Motor neuron (in vitro differentiated cells): Measurements from ENCODE around the gene GTF3C4. TPM values are rescaled to one million over a fixed set of nuclear protein-coding genes. Genes with fewer than 3 reads are reported as not detected.
A peak's percentile ranks its signal among the peaks of the same experiment; 100 is the strongest.

Source experiments
- ATAC-seq, 8 experiments: fragments of 200-7000 bp; cut with Tn5 transposase; replicated peaks in 6 of 8; 2 replicates each; pipeline ENCODE4 v1.8.0; 2021; ENCODE audit warnings: mild to moderate bottlenecking in 8 of 8, moderate library complexity in 8 of 8
- H3K27ac ChIP-seq, 2 donors: fragments of 250-450 bp; sonication (Bioruptor Pico); 2 replicates each; pipeline ENCODE4 v1.9.0; 2021; ENCODE audit warnings: antibody characterized with exemption in 2 of 2, mild to moderate bottlenecking in 2 of 2, moderate library complexity in 1 of 2
- H3K4me1 ChIP-seq, 2 donors: fragments of 250-450 bp; sonication (Bioruptor Pico); replicated peaks in 1 of 2; 2 replicates each; pipeline ENCODE4 v1.6.1; 2021; ENCODE audit warnings: antibody characterized with exemption in 2 of 2, mild to moderate bottlenecking in 2 of 2, moderate library complexity in 1 of 2
- H3K4me3 ChIP-seq, 5 donors: fragments of 250-450 bp; sonication (Bioruptor Pico); 2 replicates each; pipeline ENCODE4 v1.9.0; 2021; ENCODE audit warnings: antibody characterized with exemption in 5 of 5, mild to moderate bottlenecking in 5 of 5, moderate library complexity in 4 of 5
- WGBS, 10 experiments: fragments of 450-650 bp; shearing (Covaris generic); methylation state at CpG; one replicate each; pipeline ENCODE4 v1.0.0; 2022; 5-methylcytosine and 5-hydroxymethylcytosine counted together
- in situ Hi-C, 9 experiments: fragments of 400-800 bp; cut with MboI; loops; one replicate each; pipeline ENCODE4 v1.15.0; 2021; ENCODE audit warnings: low sequenced_read_pairs in 9 of 9, low pct_unique_long_range_greater_than_20kb in 2 of 9; ENCODE audit not compliant: unreplicated experiment in 9 of 9
- total RNA-seq, 8 experiments: library from RNA; unstranded; fragments of 300-600 nt; gene quantifications; 2 replicates each; pipeline versions ENCODE4 v1.2.3 to v1.2.4, GENCODE V29; 2022

The GTF3C4 gene
- total RNA-seq, 8 experiments from 2014 or later, result 10.0 to 27.3 (median 16.2) TPM

GRCh38 chr9:132637351-132637750, 32.9 kb upstream of the GTF3C4 start:
- Histone ChIP-seq H3K4me3 (no peak overlapping the region), H3K4me1 (no peaks in the 10 kb centered on the region), H3K27ac (no peak overlapping the region)
- 73 to 100% (median 84%) methylated on average over 1 to 12 of the region's 12 CpGs; no CpG with 5 or more reads in 3 of the 10 experiments for WGBS, 10 experiments
- ATAC-seq, result peak in 2 of 8 experiments; percentile 76 to 98
- in situ Hi-C loops, result no loop called here

- Histone ChIP-seq H3K27ac (no peak overlapping the region), H3K4me1 (no peaks in the 10 kb centered on the region), H3K4me3 (no peak overlapping the region)
- in situ Hi-C loops, result no loop called here
- WGBS, 10 experiments, result 80 to 98% (median 94%) methylated on average over 1 to 12 of the region's 12 CpGs; no CpG with 5 or more reads in 1 of the 10 experiments
- ATAC-seq, result peak in 1 of 8 experiments; percentile 5
Observed at GRCh38 chr9:132637801-132638200, 32.5 kb upstream of the GTF3C4 start.

GRCh38 chr9:132638240-132638639, 32.0 kb upstream of the GTF3C4 start:
- Histone ChIP-seq H3K4me3 (no peak overlapping the region), H3K27ac (no peak overlapping the region), H3K4me1 (no peaks in the 10 kb centered on the region)
- in situ Hi-C loops, result no loop called here
- 65 to 100% (median 95%) methylated on average over 2 to 5 of the region's 5 CpGs; no CpG with 5 or more reads in 1 of the 10 experiments for WGBS, 10 experiments
- ATAC-seq, result no peak

- 50 to 100% (median 92%) methylated on average over 1 to 5 of the region's 5 CpGs for WGBS, 10 experiments
- H3K27ac ChIP-seq, result no peak overlapping the region
- H3K4me3 ChIP-seq, result no peak overlapping the region
- in situ Hi-C loops, result no loop called here
- ATAC-seq, result no peak
- H3K4me1 ChIP-seq, result no peaks in the 10 kb centered on the region
Observed at GRCh38 chr9:132639322-132639721, 30.9 kb upstream of the GTF3C4 start.

- in situ Hi-C loops, result no loop called here
- Histone ChIP-seq H3K27ac (no peak overlapping the region), H3K4me3 (no peak overlapping the region), H3K4me1 (no peaks in the 10 kb centered on the region)
- ATAC-seq, result no peak
- 86 to 100% (median 93%) methylated on average over 1 to 4 of the region's 4 CpGs; no CpG with 5 or more reads in 1 of the 10 experiments for WGBS, 10 experiments
Observed at GRCh38 chr9:132641216-132641615, 29.0 kb upstream of the GTF3C4 start.

GRCh38 chr9:132644251-132644650, 26.0 kb upstream of the GTF3C4 start:
- peak in 1 of 8 experiments; percentile 44 for ATAC-seq
- 85 to 100% (median 97%) methylated on average over 1 to 3 of the region's 3 CpGs; no CpG with 5 or more reads in 2 of the 10 experiments for WGBS, 10 experiments
- Histone ChIP-seq H3K27ac (no peak overlapping the region), H3K4me1 (no peaks in the 10 kb centered on the region), H3K4me3 (no peak overlapping the region)
- in situ Hi-C loops, result no loop called here

GRCh38 chr9:132645306-132645705, 25.0 kb upstream of the GTF3C4 start:
- 91 to 100% (median 98%) methylated on average over 2 to 7 of the region's 8 CpGs; no CpG with 5 or more reads in 3 of the 10 experiments for WGBS, 10 experiments
- no peak overlapping the region for H3K4me3 ChIP-seq
- no peak overlapping the region for H3K27ac ChIP-seq
- no peaks in the 10 kb centered on the region for H3K4me1 ChIP-seq
- no peak for ATAC-seq
- in situ Hi-C loops, result no loop called here

- Histone ChIP-seq H3K27ac (no peak overlapping the region), H3K4me1 (no peaks in the 10 kb centered on the region), H3K4me3 (no peak overlapping the region)
- 94 to 100% (median 96%) methylated on average over 3 to 13 of the region's 15 CpGs; no CpG with 5 or more reads in 4 of the 10 experiments for WGBS, 10 experiments
- ATAC-seq, result no peak
- in situ Hi-C loops, result no loop called here
Observed at GRCh38 chr9:132645711-132646110, 24.6 kb upstream of the GTF3C4 start.

- no peak for ATAC-seq
- H3K4me1 ChIP-seq, result no peaks in the 10 kb centered on the region
- 20 to 100% (median 96%) methylated on average over 1 to 5 of the region's 7 CpGs; no CpG with 5 or more reads in 2 of the 10 experiments for WGBS, 10 experiments
- in situ Hi-C loops, result no loop called here
- H3K4me3 ChIP-seq, result no peak overlapping the region
- H3K27ac ChIP-seq, result no peak overlapping the region
Observed at GRCh38 chr9:132646726-132647125, 23.5 kb upstream of the GTF3C4 start.

GRCh38 chr9:132647355-132647754, 22.9 kb upstream of the GTF3C4 start:
- in situ Hi-C loops, result no loop called here
- ATAC-seq, result peak in 2 of 8 experiments; percentile 98
- H3K27ac ChIP-seq, result no peak overlapping the region
- H3K4me1 ChIP-seq, result no peaks in the 10 kb centered on the region
- WGBS, 10 experiments, result 7 to 100% (median 85%) methylated on average over 1 to 4 of the region's 4 CpGs; no CpG with 5 or more reads in 2 of the 10 experiments
- H3K4me3 ChIP-seq, result no peak overlapping the region

- H3K27ac ChIP-seq, result no peak overlapping the region
- ATAC-seq, result no peak
- in situ Hi-C loops, result no loop called here
- H3K4me3 ChIP-seq, result no peak overlapping the region
- WGBS, 10 experiments, result 60 to 100% (median 90%) methylated on average over 1 to 2 of the region's 2 CpGs; no CpG with 5 or more reads in 3 of the 10 experiments
- H3K4me1 ChIP-seq, result no peaks in the 10 kb centered on the region
Observed at GRCh38 chr9:132647806-132648205, 22.5 kb upstream of the GTF3C4 start.

- no peaks in the 10 kb centered on the region for H3K4me1 ChIP-seq
- no peak overlapping the region for H3K27ac ChIP-seq
- in situ Hi-C loops, result no loop called here
- WGBS, 10 experiments, result 81 to 100% (median 90%) methylated on average over 1 to 7 of the region's 7 CpGs
- ATAC-seq, result no peak
- no peak overlapping the region for H3K4me3 ChIP-seq
Observed at GRCh38 chr9:132648283-132648682, 22.0 kb upstream of the GTF3C4 start.

GRCh38 chr9:132648685-132649084, 21.6 kb upstream of the GTF3C4 start:
- Histone ChIP-seq H3K4me3 (no peak overlapping the region), H3K4me1 (no peaks in the 10 kb centered on the region), H3K27ac (no peak overlapping the region)
- in situ Hi-C loops, result no loop called here
- 0 to 100% (median 86%) methylated on average over 1 to 3 of the region's 3 CpGs for WGBS, 10 experiments
- ATAC-seq, result no peak

- Histone ChIP-seq H3K27ac (no peak overlapping the region), H3K4me3 (no peak overlapping the region), H3K4me1 (no peaks in the 10 kb centered on the region)
- peak in 2 of 8 experiments; percentile 14 to 20 for ATAC-seq
- WGBS, 10 experiments, result 65 to 88% (median 79%) methylated on average over 1 to 6 of the region's 6 CpGs; no CpG with 5 or more reads in 2 of the 10 experiments
- in situ Hi-C loops, result no loop called here
Observed at GRCh38 chr9:132651259-132651658, 19.0 kb upstream of the GTF3C4 start.
